HepG2 (cell line): ENCODE data around the gene PSG6.
"Not testable (repeated sequence)": the region's sequence is repeated elsewhere in the genome, so short reads cannot be mapped to it uniquely, and the experiment has no call there.

ENCODE experiments used
- ATM ChIP-seq: fragments of 450-650 bp; IDR thresholded peaks from 2 replicates; pipeline ENCODE4 v1.7.1; 2017; ENCODE audit warnings: mild to moderate bottlenecking, borderline replicate concordance
- POLR2A ChIP-seq, 2 experiments: IDR thresholded peaks; 2 replicates each; pipeline ENCODE4 v1.6.1; 2011; ENCODE audit warnings: low read depth in 2 of 2, low read length in 2 of 2, mild to moderate bottlenecking in 1 of 2, moderate library complexity in 1 of 2; ENCODE audit not compliant: insufficient read depth in 1 of 2
- POLR2AphosphoS5 ChIP-seq: IDR thresholded peaks from 2 replicates; pipeline ENCODE4 v1.6.1; 2012; ENCODE audit warnings: low read depth, low read length
- ZNF44 ChIP-seq: sonication (generic); formaldehyde crosslinking; IDR thresholded peaks from 2 replicates; pipeline ENCODE4 v1.5.1; 2020; ENCODE audit warnings: mild to moderate bottlenecking, missing genetic modification reagents

DNA sequence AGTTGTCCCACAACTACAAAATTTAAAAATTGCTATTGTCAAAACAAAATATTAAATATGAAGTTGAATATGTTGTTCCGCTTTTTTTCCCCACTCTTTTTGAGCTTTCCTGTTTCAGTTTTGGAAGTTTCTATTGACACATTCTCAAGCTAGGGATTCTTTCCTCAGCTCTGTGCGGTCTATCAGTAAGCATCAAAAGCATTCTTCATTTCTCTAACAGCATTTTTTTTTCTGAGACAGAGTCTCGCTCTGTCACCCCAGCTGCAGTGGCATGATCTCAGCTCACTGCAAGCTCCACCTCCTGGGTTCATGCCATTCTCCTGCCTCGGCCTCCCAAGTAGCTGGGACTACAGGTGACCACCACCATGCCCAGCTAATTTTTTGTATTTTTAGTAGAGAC is 4.8 kb downstream of the PSG6 start:
- not testable (repeated sequence) for TF ChIP-seq ZNF44 (CRISPR knock-in tag); POLR2A (IDR thresholded peaks at IDR 0.05; ENCODE audit: insufficient read depth in 1 of 2, low read depth in 2 of 2, low read length in 2 of 2); POLR2AphosphoS5; ATM
